ENCODE measurements around the gene PIP5K1B.

Gene PIP5K1B

DNA sequence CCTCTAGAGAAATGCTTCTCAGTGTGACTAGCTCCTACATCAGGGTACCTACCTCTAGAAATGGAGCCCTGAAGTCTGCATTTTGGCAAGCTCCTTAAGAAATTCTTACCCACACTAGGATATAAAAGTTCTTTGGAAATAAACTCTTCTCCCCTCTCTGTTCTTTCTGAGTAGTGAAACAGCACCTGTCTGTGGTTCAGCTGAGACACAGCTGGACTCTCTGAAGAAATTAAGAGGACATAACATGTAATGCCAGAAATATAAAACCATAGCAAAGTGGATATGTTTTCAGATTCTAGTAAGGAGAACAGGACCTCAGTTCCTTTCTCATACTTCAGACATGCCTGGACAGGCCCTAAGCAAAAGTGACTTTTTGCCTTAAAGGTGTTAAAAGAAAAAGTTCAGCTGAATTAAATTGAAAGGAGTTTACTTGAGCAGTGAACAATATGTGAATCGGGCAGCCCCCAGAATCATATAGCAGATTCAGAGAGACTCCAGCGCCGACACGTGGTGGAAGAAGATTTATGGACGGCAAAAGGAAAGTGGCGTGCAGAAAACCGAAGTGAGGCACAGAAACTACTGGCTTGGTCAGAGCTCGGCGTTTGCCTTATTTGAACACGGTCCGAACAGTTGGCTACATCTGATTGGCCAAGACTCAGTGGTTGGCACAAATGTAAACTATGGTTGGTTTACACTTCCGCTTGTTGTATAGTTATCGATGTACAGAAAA, 244.4 kb downstream of the PIP5K1B start:
- TF ChIP-seq, protein P1, sequence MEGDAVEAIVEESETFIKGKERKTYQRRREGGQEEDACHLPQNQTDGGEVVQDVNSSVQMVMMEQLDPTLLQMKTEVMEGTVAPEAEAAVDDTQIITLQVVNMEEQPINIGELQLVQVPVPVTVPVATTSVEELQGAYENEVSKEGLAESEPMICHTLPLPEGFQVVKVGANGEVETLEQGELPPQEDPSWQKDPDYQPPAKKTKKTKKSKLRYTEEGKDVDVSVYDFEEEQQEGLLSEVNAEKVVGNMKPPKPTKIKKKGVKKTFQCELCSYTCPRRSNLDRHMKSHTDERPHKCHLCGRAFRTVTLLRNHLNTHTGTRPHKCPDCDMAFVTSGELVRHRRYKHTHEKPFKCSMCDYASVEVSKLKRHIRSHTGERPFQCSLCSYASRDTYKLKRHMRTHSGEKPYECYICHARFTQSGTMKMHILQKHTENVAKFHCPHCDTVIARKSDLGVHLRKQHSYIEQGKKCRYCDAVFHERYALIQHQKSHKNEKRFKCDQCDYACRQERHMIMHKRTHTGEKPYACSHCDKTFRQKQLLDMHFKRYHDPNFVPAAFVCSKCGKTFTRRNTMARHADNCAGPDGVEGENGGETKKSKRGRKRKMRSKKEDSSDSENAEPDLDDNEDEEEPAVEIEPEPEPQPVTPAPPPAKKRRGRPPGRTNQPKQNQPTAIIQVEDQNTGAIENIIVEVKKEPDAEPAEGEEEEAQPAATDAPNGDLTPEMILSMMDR (IDR thresholded peaks at IDR 0.05; ENCODE audit: low read length), result no peak
- TF ChIP-seq EZH2 (IDR thresholded peaks at IDR 0.05; ENCODE audit: borderline replicate concordance, low read length), result no peak
- Histone ChIP-seq H4K20me1 (ENCODE audit: insufficient read depth, low read length) (no peaks in the 10 kb centered on the region), H3K9me2 (ENCODE audit: low read depth, low read length) (no peaks in the 10 kb centered on the region), H3K36me3 (ENCODE audit: insufficient read depth, low read length) (no peaks in the 10 kb centered on the region), H3K9ac (ENCODE audit: low read length) (no peak overlapping the region), H3K27ac (ENCODE audit: low read depth, low read length, poor library complexity, severe bottlenecking) (no peak overlapping the region), H3K4me2 (ENCODE audit: low read length) (no peak overlapping the region), H3F3A (ENCODE audit: insufficient read depth, low read length) (no peaks in the 10 kb centered on the region), H2AFZ (ENCODE audit: low read length) (no peak overlapping the region), H3K79me2 (ENCODE audit: insufficient read depth, low read length) (no peaks in the 10 kb centered on the region), H3K27me3 (ENCODE audit: insufficient read depth, low read length) (no peaks in the 10 kb centered on the region), H3K9me3 (ENCODE audit: low read length) (no peaks in the 10 kb centered on the region), H3K4me1 (ENCODE audit: insufficient read depth, low read length, severe bottlenecking) (no peaks in the 10 kb centered on the region), H3K4me3 (ENCODE audit: low read depth, low read length, poor library complexity, severe bottlenecking) (no peak overlapping the region)

DNA sequence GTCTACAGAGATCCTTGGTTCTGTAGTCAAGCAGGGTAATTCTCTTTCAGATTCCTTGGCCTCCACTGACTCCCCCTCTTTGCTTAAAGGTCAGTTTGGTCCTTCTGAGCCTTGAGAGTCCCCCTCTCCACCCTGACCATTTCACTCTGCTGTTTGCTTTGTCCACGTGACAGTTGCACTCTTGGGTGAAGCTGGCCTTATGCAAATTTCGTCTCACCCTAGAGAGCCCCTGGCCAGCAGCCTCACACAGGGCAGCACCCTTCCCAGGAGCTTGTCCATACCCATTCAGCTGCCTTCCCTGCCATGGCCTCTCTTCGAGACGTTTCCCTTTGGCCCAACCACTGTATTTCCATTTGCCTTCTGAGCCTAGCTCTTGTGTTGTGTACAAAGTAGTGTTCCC, 245.1 kb downstream of the PIP5K1B start:
- no peaks in the 10 kb centered on the region for H3K27me3 ChIP-seq (ENCODE audit: insufficient read depth, low read length)
- H3K9me2 ChIP-seq (ENCODE audit: low read depth, low read length), result no peaks in the 10 kb centered on the region
- H3K4me1 ChIP-seq (ENCODE audit: insufficient read depth, low read length, severe bottlenecking), result peaks cover 3% of the 10 kb centered on the region
- H3K9me3 ChIP-seq (ENCODE audit: low read length), result no peaks in the 10 kb centered on the region
- no peaks in the 10 kb centered on the region for H4K20me1 ChIP-seq (ENCODE audit: insufficient read depth, low read length)
- no peak for TF ChIP-seq EZH2 (IDR thresholded peaks at IDR 0.05; ENCODE audit: borderline replicate concordance, low read length)
- no peak overlapping the region for H3K9ac ChIP-seq (ENCODE audit: low read length)
- H3K4me2 ChIP-seq (ENCODE audit: low read length), result no peak overlapping the region
- H3K79me2 ChIP-seq (ENCODE audit: insufficient read depth, low read length), result no peaks in the 10 kb centered on the region
- H2AFZ ChIP-seq (ENCODE audit: low read length), result no peak overlapping the region
- no peaks in the 10 kb centered on the region for H3F3A ChIP-seq (ENCODE audit: insufficient read depth, low read length)
- no peak overlapping the region for H3K4me3 ChIP-seq (ENCODE audit: low read depth, low read length, poor library complexity, severe bottlenecking)
- no peak overlapping the region for H3K27ac ChIP-seq (ENCODE audit: low read depth, low read length, poor library complexity, severe bottlenecking)
- no peaks in the 10 kb centered on the region for H3K36me3 ChIP-seq (ENCODE audit: insufficient read depth, low read length)

DNA sequence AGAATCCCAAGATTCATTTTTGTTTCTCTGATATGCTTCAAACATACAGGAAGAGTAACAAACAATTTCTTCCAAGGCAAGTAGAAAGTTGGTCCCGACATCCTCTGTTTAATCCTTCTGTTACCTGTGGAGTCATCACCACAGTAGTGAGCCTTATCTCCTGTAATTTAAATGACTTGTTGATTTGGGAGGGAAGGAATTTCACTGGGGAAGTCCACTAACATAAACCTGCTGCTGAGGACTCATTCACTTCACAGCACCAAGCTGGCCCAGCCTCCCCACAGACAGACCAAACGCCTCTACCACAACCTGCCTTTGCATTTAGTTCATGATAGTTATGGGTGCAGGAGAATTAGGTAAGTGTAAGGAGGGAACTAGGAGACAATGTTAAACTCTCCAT, 245.6 kb downstream of the PIP5K1B start:
- Histone ChIP-seq H4K20me1 (ENCODE audit: insufficient read depth, low read length) (no peaks in the 10 kb centered on the region), H3K27me3 (ENCODE audit: insufficient read depth, low read length) (no peaks in the 10 kb centered on the region), H3K27ac (ENCODE audit: low read depth, low read length, poor library complexity, severe bottlenecking) (no peak overlapping the region), H3K9ac (ENCODE audit: low read length) (no peak overlapping the region), H3K4me1 (ENCODE audit: insufficient read depth, low read length, severe bottlenecking) (peaks cover 6% of the 10 kb centered on the region), H3K4me2 (ENCODE audit: low read length) (no peak overlapping the region), H3K79me2 (ENCODE audit: insufficient read depth, low read length) (no peaks in the 10 kb centered on the region), H3K9me3 (ENCODE audit: low read length) (no peaks in the 10 kb centered on the region), H3F3A (ENCODE audit: insufficient read depth, low read length) (no peaks in the 10 kb centered on the region), H2AFZ (ENCODE audit: low read length) (no peak overlapping the region), H3K36me3 (ENCODE audit: insufficient read depth, low read length) (no peaks in the 10 kb centered on the region), H3K9me2 (ENCODE audit: low read depth, low read length) (no peaks in the 10 kb centered on the region), H3K4me3 (ENCODE audit: low read depth, low read length, poor library complexity, severe bottlenecking) (no peak overlapping the region)
- TF ChIP-seq, protein P1 (IDR thresholded peaks at IDR 0.05; ENCODE audit: low read length), result no peak
- no peak for TF ChIP-seq EZH2 (IDR thresholded peaks at IDR 0.05; ENCODE audit: borderline replicate concordance, low read length)
